Measurements from ENCODE around the gene SIMC1.

DNA sequence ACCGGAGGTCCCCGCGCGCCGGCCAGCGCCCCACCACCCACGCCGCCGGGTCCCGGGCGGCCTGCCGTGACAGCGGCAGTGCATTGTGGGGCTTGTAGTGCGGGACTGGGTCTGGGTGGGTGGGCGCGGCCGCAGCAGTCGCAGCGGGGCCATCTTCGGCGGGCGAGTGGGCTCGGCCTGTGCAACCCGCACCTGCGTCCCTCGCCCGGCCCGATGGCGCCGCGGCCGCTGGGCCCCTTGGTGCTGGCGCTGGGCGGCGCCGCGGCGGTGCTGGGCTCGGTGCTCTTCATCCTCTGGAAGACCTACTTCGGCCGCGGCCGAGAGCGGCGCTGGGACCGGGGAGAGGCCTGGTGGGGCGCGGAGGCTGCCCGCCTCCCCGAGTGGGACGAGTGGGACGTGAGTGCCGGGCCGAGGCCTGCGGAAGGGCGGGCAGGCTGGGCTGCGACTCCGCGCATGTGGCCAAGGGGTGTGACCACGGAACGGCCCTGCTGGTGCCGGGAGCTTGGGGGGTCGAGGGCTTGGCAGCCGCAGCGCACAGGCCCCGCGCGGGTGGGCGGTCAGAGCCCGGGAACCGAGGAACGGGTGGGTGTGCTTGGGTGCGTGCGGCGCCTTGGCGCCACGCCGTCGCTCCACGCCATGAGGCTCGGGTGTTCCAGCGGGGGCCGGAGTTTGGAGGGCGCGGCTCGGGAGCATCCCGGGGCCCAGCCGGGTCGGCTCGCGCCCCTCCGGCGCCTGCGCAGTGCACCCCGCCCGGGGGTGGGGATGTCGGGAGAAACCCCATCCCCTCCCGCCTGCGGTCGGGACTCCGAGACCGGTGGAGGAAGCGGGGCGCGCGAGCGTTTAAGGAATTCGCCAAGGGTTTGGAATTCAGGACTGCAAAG, 127.4 kb downstream of the SIMC1 start, which contains the start of gene ARL10:
- TF ChIP-seq, protein P1, sequence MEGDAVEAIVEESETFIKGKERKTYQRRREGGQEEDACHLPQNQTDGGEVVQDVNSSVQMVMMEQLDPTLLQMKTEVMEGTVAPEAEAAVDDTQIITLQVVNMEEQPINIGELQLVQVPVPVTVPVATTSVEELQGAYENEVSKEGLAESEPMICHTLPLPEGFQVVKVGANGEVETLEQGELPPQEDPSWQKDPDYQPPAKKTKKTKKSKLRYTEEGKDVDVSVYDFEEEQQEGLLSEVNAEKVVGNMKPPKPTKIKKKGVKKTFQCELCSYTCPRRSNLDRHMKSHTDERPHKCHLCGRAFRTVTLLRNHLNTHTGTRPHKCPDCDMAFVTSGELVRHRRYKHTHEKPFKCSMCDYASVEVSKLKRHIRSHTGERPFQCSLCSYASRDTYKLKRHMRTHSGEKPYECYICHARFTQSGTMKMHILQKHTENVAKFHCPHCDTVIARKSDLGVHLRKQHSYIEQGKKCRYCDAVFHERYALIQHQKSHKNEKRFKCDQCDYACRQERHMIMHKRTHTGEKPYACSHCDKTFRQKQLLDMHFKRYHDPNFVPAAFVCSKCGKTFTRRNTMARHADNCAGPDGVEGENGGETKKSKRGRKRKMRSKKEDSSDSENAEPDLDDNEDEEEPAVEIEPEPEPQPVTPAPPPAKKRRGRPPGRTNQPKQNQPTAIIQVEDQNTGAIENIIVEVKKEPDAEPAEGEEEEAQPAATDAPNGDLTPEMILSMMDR (conservative IDR thresholded peaks at IDR 0.05 in 1 of 2, IDR thresholded peaks at IDR 0.05 in 1 of 2; ENCODE audit: low read depth in 1 of 2, low read length in 2 of 2) = no peak
- TF ChIP-seq EZH2 (IDR thresholded peaks at IDR 0.05; ENCODE audit: low read length, missing control alignments) = no peak

Data from fibroblast of lung (primary cell).